GM12801 (cell line): ENCODE results near the gene ZNRF3.

Source experiments
- CTCF ChIP-seq: IDR thresholded peaks from one replicate; pipeline ENCODE4 v1.5.1; 2011; ENCODE audit warnings: control low read depth; ENCODE audit not compliant: insufficient read length; ENCODE audit errors: extremely low read depth

ZNRF3 gene

GRCh38 chr22:29043906-29044575 lies 160.7 kb downstream of the ZNRF3 start:
- TF ChIP-seq CTCF = no peak

- TF ChIP-seq CTCF = no peak
Observed at GRCh38 chr22:29044657-29045176, 161.3 kb downstream of the ZNRF3 start.

GRCh38 chr22:29048822-29049654 lies 165.7 kb downstream of the ZNRF3 start:
- no peak for TF ChIP-seq CTCF

- TF ChIP-seq CTCF = no peak
Observed at GRCh38 chr22:29049655-29050263, 166.4 kb downstream of the ZNRF3 start.

GRCh38 chr22:29050457-29050856 lies 167.1 kb downstream of the ZNRF3 start:
- TF ChIP-seq CTCF = no peak

- no peak for TF ChIP-seq CTCF
Observed at GRCh38 chr22:29053048-29053702, 169.8 kb downstream of the ZNRF3 start.
